ENCODE data around the gene RPL37. TPM values are rescaled to one million over a fixed set of nuclear protein-coding genes. Genes with fewer than 3 reads are reported as not detected.
"Not testable (repeated sequence)": the region's sequence is repeated elsewhere in the genome, so short reads cannot be mapped to it uniquely, and the experiment has no call there.

RPL37 gene
- total and polyA plus RNA-seq, 9 of the 15 experiments (the other 6 are each of a cell fraction or from before 2014, with no cell fraction given) = 2,342 to 7,963 (median 4,091) TPM

- TF ChIP-seq THRB (CRISPR knock-in tag; conservative IDR thresholded peaks at IDR 0.05) (peak; percentile 94), FOXK2 (conservative IDR thresholded peaks at IDR 0.05 in 1 of 2, IDR thresholded peaks at IDR 0.05 in 1 of 2; ENCODE audit: low read depth in 2 of 2) (0 out of 4 replicates have a peak, but pooled peaks of 1 of the 2 experiments have one; percentile 12), ATF1 (tag; IDR thresholded peaks at IDR 0.05) (peak; percentile 62)
- not testable (repeated sequence) for TF ChIP-seq ATF1 (CRISPR knock-in tag; IDR thresholded peaks at IDR 0.05)
Observed at GRCh38 chr5:40825461-40826043, 9.5 kb downstream of the RPL37 start (continued).

- H3K4me3 ChIP-seq = no peak overlapping the region
- H3K4me1 ChIP-seq (replicated peaks in 1 of 2; ENCODE audit: control insufficient read depth in 2 of 2, insufficient read depth in 2 of 2, low read length in 2 of 2) = peaks cover 0 to 6% of the 10 kb centered on the region in 2 experiments; a peak in 3 of 5 replicates
- H3K9me1 ChIP-seq (ENCODE audit: control insufficient read depth, insufficient read depth, low read length) = no peaks in the 10 kb centered on the region
- peaks cover 4% of the 10 kb centered on the region; the same call in 1 of the 3 replicates for H3K79me2 ChIP-seq (ENCODE audit: control insufficient read depth, insufficient read depth, low read length)
- FAIRE-seq = no peak
- CTCF ChIA-PET (ENCODE audit: low intra/inter-chr PET ratio) = no interaction called here
- in situ Hi-C loops (cut with MboI) (no loop called here), intact Hi-C loops (cut with micrococcal nuclease) (no loop called here)
- ATAC-seq = peak; percentile 5; the same call in 2 of the 3 replicates
- POLR2A ChIA-PET = interaction anchor here (0.6 to 13.0 kb wide), 8 partner anchors 9 to 979 kb away, joined by 3 to 125 read pairs (median 22); partner anchors contain the start of gene RPL37
- H3K36me3 ChIP-seq (ENCODE audit: control insufficient read depth, insufficient read depth, low read length) = peaks cover 31% of the 10 kb centered on the region
- no TSS peak for BruUV-seq (replicated peaks)
- H3K27ac ChIP-seq (ENCODE audit: extremely low read depth, low read depth, low read length) = peak overlapping the region; percentile 19; the same call in 1 of the 3 replicates
- DNase-seq (ENCODE audit: extremely low read depth in 1 of 4, low spot score in 3 of 4) = no peak
- peaks cover 20% of the 10 kb centered on the region for H4K20me1 ChIP-seq (replicated peaks; ENCODE audit: control insufficient read depth, insufficient read depth, low read length)
- WGBS (ENCODE audit: insufficient coverage, low coverage, missing lambda C conversion rate) = 0% methylated on average over 1 of the region's 1 CpG
- H3K4me2 ChIP-seq (ENCODE audit: insufficient read depth, low read length) = no peak overlapping the region
- peak overlapping the region in 1 of 2 experiments; percentile 56; a peak in 1 of 4 replicates for H3K9ac ChIP-seq (ENCODE audit: insufficient read depth in 1 of 2, low read depth in 2 of 2, low read length in 2 of 2)
- H3K27me3 ChIP-seq (ENCODE audit: control insufficient read depth in 2 of 2, insufficient read depth in 2 of 2, low read length in 2 of 2) = no peaks in the 10 kb centered on the region
- H2AFZ ChIP-seq (ENCODE audit: low read depth, low read length) = no peak overlapping the region
- TF ChIP-seq PRMT5 (CRISPR knock-in tag; IDR thresholded peaks at IDR 0.05) (no peak), CTBP1 (IDR thresholded peaks at IDR 0.05; ENCODE audit: borderline replicate concordance) (0 out of 2 replicates have a peak, but pooled peaks have one; percentile 32), CLOCK (CRISPR knock-in tag; IDR thresholded peaks at IDR 0.05; ENCODE audit: borderline replicate concordance) (no peak), ZNF644 (tag; IDR thresholded peaks at IDR 0.05; ENCODE audit: low read depth) (no peak), ZNF384 (IDR thresholded peaks at IDR 0.05; ENCODE audit: low read depth, low read length) (peak; percentile 30; the same call in 1 of the 2 replicates), ASH1L (IDR thresholded peaks at IDR 0.05; ENCODE audit: borderline replicate concordance, low read depth, partially characterized antibody) (no peak), TFAM (CRISPR knock-in tag; conservative IDR thresholded peaks at IDR 0.05) (no peak)
- no peaks in the 10 kb centered on the region for H3K9me3 ChIP-seq (replicated peaks; ENCODE audit: control insufficient read depth, insufficient read depth, low read depth, low read length)
Observed at GRCh38 chr5:40823459-40823858, 11.6 kb downstream of the RPL37 start.
